ENCODE results near the gene FLT4.

DNA sequence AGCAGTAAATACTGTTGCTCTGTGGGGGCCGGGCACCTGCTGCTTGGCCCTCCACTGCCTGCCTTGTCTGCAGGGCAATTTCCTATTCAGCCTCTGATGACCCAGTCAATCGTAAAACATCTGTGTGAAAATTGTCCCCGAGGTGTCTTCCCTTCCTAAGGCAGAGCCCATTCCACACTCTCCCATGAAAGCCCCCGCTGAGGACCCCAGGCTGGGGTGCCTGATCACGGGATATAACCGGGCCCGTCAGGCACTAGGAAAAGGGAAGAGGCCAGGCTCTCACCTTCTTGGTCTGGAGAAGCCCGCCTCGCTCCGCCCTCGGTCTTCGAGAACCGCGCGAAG, 30.9 kb downstream of the FLT4 start:
- TF ChIP-seq, protein P1, sequence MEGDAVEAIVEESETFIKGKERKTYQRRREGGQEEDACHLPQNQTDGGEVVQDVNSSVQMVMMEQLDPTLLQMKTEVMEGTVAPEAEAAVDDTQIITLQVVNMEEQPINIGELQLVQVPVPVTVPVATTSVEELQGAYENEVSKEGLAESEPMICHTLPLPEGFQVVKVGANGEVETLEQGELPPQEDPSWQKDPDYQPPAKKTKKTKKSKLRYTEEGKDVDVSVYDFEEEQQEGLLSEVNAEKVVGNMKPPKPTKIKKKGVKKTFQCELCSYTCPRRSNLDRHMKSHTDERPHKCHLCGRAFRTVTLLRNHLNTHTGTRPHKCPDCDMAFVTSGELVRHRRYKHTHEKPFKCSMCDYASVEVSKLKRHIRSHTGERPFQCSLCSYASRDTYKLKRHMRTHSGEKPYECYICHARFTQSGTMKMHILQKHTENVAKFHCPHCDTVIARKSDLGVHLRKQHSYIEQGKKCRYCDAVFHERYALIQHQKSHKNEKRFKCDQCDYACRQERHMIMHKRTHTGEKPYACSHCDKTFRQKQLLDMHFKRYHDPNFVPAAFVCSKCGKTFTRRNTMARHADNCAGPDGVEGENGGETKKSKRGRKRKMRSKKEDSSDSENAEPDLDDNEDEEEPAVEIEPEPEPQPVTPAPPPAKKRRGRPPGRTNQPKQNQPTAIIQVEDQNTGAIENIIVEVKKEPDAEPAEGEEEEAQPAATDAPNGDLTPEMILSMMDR (IDR thresholded peaks at IDR 0.05; ENCODE audit: insufficient read depth, low read depth, low read length), result no peak
- TF ChIP-seq EZH2 (IDR thresholded peaks at IDR 0.05; ENCODE audit: insufficient read depth, low read length), result no peak

Measured in astrocyte (in vitro differentiated cells and primary cell).